Measurements from ENCODE around the gene RUVBL1.
A peak's percentile ranks its signal among the peaks of the same experiment; 100 is the strongest.

Gene RUVBL1

DNA sequence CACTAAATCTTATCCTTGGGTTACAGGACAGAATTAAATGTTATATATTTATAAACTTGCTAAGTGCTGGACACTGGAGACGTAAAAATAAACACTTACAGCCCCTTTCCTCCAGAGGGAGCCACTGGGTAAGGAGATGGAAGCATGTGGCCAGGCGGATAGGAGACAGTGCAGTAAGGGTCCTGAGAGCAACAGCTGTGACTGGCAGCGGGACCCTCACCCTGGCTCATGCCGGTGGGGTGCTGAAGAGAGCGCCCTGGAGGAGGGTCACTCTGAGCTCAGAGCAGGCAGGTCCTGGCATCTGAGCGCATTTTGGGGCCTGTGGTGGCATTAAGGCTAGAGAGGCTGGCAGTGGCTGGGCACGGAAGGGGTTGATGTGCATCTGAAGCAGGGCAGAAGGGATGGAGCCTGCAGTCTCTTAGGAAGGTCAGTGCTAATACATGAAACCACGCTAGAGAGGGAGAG, 55.4 kb downstream of the RUVBL1 start:
- TF ChIP-seq TCF4 (CRISPR knock-in tag; IDR thresholded peaks at IDR 0.05; ENCODE audit: borderline replicate concordance) (no peak), ISL1 (CRISPR knock-in tag; IDR thresholded peaks at IDR 0.05) (no peak), ZFP30 (CRISPR knock-in tag; IDR thresholded peaks at IDR 0.05) (no peak), GLIS3 (CRISPR knock-in tag; IDR thresholded peaks at IDR 0.05) (no peak), CSDC2 (CRISPR knock-in tag; IDR thresholded peaks at IDR 0.05) (no peak), SNAI2 (CRISPR knock-in tag; IDR thresholded peaks at IDR 0.05) (no peak), ZNF565 (CRISPR knock-in tag; conservative IDR thresholded peaks at IDR 0.05; ENCODE audit: low read depth) (no peak), OSR1 (CRISPR knock-in tag; IDR thresholded peaks at IDR 0.05) (no peak), RARB (CRISPR knock-in tag; IDR thresholded peaks at IDR 0.05) (no peak), PATZ1 (CRISPR knock-in tag; IDR thresholded peaks at IDR 0.05; ENCODE audit: borderline replicate concordance) (no peak), BACH2 (CRISPR knock-in tag; IDR thresholded peaks at IDR 0.05; ENCODE audit: borderline replicate concordance) (no peak), ZNF8 (CRISPR knock-in tag; IDR thresholded peaks at IDR 0.05) (no peak), ARNTL (CRISPR knock-in tag; IDR thresholded peaks at IDR 0.05; ENCODE audit: borderline replicate concordance, low read depth) (no peak), PPARA (CRISPR knock-in tag; IDR thresholded peaks at IDR 0.05; ENCODE audit: borderline replicate concordance) (no peak), ZFP3 (CRISPR knock-in tag; IDR thresholded peaks at IDR 0.05) (no peak), POU6F1 (CRISPR knock-in tag; IDR thresholded peaks at IDR 0.05; ENCODE audit: borderline replicate concordance, low read depth) (no peak), ESRRG (CRISPR knock-in tag; IDR thresholded peaks at IDR 0.05) (no peak), ZC3H10 (CRISPR knock-in tag; IDR thresholded peaks at IDR 0.05) (no peak)
- TF ChIP-seq, protein P1, sequence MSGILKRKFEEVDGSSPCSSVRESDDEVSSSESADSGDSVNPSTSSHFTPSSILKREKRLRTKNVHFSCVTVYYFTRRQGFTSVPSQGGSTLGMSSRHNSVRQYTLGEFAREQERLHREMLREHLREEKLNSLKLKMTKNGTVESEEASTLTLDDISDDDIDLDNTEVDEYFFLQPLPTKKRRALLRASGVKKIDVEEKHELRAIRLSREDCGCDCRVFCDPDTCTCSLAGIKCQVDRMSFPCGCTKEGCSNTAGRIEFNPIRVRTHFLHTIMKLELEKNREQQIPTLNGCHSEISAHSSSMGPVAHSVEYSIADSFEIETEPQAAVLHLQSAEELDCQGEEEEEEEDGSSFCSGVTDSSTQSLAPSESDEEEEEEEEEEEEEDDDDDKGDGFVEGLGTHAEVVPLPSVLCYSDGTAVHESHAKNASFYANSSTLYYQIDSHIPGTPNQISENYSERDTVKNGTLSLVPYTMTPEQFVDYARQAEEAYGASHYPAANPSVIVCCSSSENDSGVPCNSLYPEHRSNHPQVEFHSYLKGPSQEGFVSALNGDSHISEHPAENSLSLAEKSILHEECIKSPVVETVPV (CRISPR knock-in tag; IDR thresholded peaks at IDR 0.05): no peak
- TF ChIP-seq, protein P2, sequence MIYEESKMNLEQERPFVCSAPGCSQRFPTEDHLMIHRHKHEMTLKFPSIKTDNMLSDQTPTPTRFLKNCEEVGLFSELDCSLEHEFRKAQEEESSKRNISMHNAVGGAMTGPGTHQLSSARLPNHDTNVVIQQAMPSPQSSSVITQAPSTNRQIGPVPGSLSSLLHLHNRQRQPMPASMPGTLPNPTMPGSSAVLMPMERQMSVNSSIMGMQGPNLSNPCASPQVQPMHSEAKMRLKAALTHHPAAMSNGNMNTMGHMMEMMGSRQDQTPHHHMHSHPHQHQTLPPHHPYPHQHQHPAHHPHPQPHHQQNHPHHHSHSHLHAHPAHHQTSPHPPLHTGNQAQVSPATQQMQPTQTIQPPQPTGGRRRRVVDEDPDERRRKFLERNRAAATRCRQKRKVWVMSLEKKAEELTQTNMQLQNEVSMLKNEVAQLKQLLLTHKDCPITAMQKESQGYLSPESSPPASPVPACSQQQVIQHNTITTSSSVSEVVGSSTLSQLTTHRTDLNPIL (CRISPR knock-in tag; IDR thresholded peaks at IDR 0.05; ENCODE audit: low read depth): no peak
- peak; percentile 71 for ATAC-seq

DNA sequence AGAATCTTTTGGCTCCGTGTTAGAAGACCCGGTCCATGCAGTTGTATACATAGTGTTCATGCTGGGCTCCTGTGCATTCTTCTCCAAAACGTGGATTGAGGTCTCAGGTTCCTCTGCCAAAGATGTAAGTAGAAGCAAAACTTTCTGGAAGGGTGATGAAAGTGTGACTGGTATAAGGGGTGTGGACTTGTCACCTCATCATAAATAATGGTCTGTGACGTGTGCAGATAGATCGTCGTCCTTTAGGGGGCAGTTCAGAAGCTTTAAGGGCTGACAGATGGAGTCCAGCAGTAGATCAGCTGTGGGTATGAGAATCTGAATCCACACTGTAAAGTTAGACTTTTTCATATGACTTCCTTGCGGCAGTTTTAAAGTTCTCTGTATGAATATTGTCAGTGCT, 56.1 kb downstream of the RUVBL1 start:
- ATAC-seq: no peak
- TF ChIP-seq CSDC2 (CRISPR knock-in tag; IDR thresholded peaks at IDR 0.05): no peak

DNA sequence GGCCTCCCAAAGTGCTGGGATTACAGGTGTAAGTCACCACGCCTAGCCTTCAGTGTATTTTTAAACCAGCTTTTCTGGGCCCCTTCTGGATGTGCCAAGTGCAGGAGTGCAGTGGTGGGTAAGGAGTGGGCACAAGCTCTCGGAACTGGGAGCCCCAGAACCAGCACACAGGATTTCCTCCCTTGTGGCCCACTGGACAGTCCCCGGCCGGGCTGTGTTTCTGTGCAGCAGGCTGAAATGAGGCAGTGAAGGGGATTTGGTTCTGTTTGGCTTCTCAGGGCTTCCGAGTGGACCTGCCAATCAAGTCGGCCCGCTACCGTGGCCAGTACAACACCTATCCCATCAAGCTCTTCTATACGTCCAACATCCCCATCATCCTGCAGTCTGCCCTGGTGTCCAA, 56.9 kb downstream of the RUVBL1 start:
- ATAC-seq: no peak
- TF ChIP-seq, protein P2 (CRISPR knock-in tag; IDR thresholded peaks at IDR 0.05; ENCODE audit: low read depth): no peak
- TF ChIP-seq ZC3H10 (CRISPR knock-in tag; IDR thresholded peaks at IDR 0.05): no peak
- no peak for TF ChIP-seq ISL1 (CRISPR knock-in tag; IDR thresholded peaks at IDR 0.05)
- TF ChIP-seq CSDC2 (CRISPR knock-in tag; IDR thresholded peaks at IDR 0.05): no peak
- no peak for TF ChIP-seq ZFP30 (CRISPR knock-in tag; IDR thresholded peaks at IDR 0.05)
- TF ChIP-seq ZFP3 (CRISPR knock-in tag; IDR thresholded peaks at IDR 0.05): no peak
- TF ChIP-seq ZNF8 (CRISPR knock-in tag; IDR thresholded peaks at IDR 0.05): no peak
- TF ChIP-seq PATZ1 (CRISPR knock-in tag; IDR thresholded peaks at IDR 0.05; ENCODE audit: borderline replicate concordance): no peak
- no peak for TF ChIP-seq ZNF565 (CRISPR knock-in tag; conservative IDR thresholded peaks at IDR 0.05; ENCODE audit: low read depth)
- TF ChIP-seq TCF4 (CRISPR knock-in tag; IDR thresholded peaks at IDR 0.05; ENCODE audit: borderline replicate concordance): no peak
- no peak for TF ChIP-seq TSHZ2 (CRISPR knock-in tag; IDR thresholded peaks at IDR 0.05)
- TF ChIP-seq, protein P1 (CRISPR knock-in tag; IDR thresholded peaks at IDR 0.05): no peak
- no peak for TF ChIP-seq BACH2 (CRISPR knock-in tag; IDR thresholded peaks at IDR 0.05; ENCODE audit: borderline replicate concordance)
- TF ChIP-seq OSR1 (CRISPR knock-in tag; IDR thresholded peaks at IDR 0.05): no peak
- no peak for TF ChIP-seq ESRRG (CRISPR knock-in tag; IDR thresholded peaks at IDR 0.05)
- TF ChIP-seq TOX (CRISPR knock-in tag; IDR thresholded peaks at IDR 0.05; ENCODE audit: borderline replicate concordance): no peak
- TF ChIP-seq ARNTL (CRISPR knock-in tag; IDR thresholded peaks at IDR 0.05; ENCODE audit: borderline replicate concordance, low read depth): no peak
- TF ChIP-seq ZNF70 (CRISPR knock-in tag; IDR thresholded peaks at IDR 0.05): no peak
- TF ChIP-seq GLIS3 (CRISPR knock-in tag; IDR thresholded peaks at IDR 0.05): no peak

Measured in SK-N-SH treated with all-trans-retinoic acid at 6 μM for 48 hours (cell line).